NCI-H2196 treated with DMSO at 0.1 percent for 48 hours (cell line): Measurements from ENCODE around the gene AGRN.

Experiments
- DNase-seq: peaks from one replicate; lab custom pipeline; 2025; ENCODE audit not compliant: unreplicated experiment; lab: John Stamatoyannopoulos, UW

Gene AGRN

DNA sequence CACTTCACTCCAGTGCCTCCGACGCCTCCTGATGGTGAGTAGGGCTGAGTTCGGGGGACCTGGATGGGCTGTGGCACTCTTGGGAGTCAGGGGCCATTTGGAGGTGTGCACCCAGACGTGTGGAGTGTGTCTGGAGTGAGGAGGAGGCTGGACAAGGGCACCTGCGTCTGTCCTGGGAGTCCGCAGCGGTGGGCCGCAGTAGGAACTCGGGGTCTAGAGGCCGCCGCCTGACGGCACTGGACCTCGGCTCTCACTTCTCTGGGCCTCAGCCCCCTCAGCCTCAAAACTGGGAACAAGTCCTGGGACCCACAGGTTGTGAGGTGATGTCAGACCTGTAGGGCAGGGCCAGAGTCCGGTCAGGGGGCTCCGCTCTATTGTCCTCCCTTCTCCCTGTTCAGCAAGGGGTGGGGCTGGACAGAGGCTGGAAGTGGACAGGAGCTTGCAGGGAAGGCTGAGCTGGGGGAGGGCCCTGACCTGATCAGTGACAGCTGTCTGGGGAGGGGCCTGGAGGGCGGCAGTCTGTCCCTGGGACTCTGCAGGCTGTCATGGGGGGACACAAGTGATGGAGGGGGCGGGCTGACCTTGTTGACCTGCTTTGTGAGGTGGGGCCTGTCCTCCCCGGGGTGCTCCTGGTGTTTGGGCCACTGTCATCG lies 15.5 kb downstream of the AGRN start:
- DNase-seq, result no peak

- no peak for DNase-seq
Measured at GRCh38 chr1:1037366-1038327, 17.7 kb downstream of the AGRN start.

GRCh38 chr1:1038694-1039093 lies 18.8 kb downstream of the AGRN start:
- no peak for DNase-seq

- no peak for DNase-seq
Measured at GRCh38 chr1:1039145-1039910, 19.4 kb downstream of the AGRN start.

DNA sequence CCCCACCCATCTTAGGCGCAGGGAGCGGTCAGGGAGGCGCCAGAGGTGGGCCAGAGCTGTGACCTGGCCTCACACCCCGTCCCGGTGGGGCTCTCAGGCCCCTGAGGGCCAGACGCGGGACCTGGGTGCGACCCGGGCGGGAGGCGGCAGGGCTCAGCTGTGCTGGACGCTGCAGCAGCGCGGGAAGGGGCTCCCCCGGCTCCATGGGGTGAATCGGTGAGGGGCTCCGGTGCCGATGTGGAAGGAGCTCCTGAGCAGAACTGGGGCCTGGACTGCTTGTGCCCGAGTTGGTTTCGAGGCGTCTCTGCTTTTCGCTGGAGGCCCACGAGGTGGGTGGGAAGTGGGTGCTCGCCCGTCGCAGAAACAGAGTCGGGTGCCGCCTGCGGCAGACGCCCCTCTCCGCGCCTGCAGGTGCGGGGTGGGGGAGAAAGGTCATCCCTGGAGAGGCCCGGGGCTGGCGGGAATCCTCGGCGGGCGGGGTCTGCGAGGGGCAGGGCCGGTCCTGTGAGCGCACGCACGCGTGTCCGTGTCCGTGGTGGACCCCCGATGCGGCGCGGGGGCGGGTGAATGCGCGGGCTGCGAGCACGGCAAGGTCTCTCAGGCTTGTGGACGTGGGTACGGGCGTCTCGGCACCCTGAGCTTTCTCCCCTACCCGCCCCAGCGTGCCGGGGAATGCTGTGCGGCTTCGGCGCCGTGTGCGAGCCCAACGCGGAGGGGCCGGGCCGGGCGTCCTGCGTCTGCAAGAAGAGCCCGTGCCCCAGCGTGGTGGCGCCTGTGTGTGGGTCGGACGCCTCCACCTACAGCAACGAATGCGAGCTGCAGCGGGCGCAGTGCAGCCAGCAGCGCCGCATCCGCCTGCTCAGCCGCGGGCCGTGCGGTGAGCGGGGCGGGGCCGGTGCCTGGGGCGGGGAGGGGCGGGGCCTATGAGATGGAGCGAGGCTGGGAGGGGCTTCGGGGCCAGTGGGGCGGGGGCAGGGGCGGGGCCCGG lies 20.4 kb downstream of the AGRN start:
- DNase-seq, result peak; percentile 49

DNA sequence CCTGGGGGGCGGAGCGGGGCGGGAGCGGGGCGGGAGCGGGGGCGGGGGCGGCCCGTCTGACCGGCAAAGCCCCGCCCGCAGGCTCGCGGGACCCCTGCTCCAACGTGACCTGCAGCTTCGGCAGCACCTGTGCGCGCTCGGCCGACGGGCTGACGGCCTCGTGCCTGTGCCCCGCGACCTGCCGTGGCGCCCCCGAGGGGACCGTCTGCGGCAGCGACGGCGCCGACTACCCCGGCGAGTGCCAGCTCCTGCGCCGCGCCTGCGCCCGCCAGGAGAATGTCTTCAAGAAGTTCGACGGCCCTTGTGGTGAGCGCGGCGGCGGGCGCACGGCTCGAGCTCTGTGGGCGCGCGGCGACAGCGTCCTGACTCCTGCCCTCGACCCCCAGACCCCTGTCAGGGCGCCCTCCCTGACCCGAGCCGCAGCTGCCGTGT lies 21.2 kb downstream of the AGRN start:
- no peak for DNase-seq

- no peak for DNase-seq
Measured at GRCh38 chr1:1041873-1042272, 22.0 kb downstream of the AGRN start.

DNA sequence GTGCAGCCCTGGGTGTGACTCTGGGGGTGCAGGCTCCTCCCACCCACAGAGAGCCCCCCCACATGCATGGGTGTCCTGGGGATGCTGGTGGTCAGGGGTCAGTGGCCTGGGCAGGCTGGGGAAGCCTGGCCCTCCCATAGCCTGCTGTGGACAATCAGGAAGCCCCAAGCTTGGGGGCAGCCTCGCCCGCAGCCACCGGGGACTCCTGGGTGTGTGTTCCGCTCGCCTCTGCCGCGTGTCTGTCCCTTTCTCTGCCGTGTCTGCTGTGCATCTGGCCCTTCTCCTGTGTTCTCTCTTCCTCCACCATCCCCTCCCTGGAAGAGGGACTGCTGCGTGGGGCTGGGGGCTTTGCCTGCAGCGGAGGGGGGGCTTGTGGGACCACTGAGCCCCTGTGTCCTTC lies 22.9 kb downstream of the AGRN start:
- no peak for DNase-seq

DNA sequence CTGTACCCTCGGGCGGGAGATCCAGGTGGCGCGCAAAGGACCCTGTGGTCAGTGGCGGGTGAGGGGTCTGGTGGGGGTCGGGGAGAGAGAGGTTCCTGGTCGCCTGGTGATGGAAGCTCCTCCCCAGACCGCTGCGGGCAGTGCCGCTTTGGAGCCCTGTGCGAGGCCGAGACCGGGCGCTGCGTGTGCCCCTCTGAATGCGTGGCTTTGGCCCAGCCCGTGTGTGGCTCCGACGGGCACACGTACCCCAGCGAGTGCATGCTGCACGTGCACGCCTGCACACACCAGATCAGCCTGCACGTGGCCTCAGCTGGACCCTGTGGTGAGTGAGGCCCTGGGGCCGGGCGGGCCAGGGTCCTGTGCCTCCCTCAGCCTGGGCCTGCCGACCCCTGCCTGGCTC lies 23.5 kb downstream of the AGRN start:
- no peak for DNase-seq

GRCh38 chr1:1043921-1044320 lies 24.0 kb downstream of the AGRN start:
- DNase-seq, result no peak

DNA sequence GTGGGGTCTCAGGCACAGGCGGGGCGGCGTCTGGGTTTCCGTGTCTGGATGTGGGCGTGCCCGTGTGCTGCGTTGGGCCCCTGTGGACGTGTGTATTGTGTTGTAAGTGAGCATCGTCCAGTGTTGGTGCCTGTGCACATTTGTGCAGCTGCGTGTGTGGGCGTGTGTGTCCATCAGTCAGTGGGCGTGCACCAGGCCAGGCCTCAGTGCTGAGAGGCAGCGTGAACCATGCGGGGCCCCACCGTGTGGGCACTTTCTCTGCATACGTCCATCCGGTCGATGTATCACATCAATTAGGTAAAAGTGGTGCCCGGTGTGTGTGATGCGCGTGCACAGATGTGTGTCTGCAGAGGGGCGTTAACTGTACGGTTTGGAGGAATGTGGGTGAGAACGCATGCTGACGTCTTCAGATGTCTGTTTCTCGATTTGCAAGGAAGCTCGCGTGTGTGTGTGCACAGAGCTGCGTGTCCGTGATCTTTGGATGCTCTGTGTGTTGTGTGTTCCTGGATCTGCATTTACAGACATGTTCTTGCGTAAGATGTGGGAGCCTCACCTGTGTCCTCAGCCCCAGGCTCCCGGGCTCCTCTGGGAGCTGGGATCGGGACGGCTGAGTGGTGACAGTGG lies 24.6 kb downstream of the AGRN start:
- no peak for DNase-seq

- no peak for DNase-seq
Measured at GRCh38 chr1:1045129-1045528, 25.2 kb downstream of the AGRN start.

- no peak for DNase-seq
Measured at GRCh38 chr1:1046243-1046642, 26.3 kb downstream of the AGRN start.

- DNase-seq, result no peak
Measured at GRCh38 chr1:1046767-1047166, 26.8 kb downstream of the AGRN start.

DNA sequence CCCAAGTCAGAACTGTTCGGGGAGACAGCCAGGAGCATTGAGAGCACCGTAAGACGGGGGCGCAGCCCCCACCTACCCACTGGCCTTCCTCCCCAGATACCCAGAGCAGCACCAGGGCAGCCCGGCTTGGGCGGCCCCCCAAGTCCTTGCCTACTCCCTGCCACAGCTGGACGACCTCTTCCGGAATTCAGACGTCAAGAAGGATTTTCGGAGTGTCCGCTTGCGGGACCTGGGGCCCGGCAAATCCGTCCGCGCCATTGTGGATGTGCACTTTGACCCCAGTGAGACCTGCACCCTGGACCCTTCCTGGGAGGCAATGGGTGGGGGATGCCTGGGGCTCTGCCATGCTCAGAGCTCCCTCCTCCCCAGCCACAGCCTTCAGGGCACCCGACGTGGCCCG lies 27.5 kb downstream of the AGRN start:
- DNase-seq, result no peak

DNA sequence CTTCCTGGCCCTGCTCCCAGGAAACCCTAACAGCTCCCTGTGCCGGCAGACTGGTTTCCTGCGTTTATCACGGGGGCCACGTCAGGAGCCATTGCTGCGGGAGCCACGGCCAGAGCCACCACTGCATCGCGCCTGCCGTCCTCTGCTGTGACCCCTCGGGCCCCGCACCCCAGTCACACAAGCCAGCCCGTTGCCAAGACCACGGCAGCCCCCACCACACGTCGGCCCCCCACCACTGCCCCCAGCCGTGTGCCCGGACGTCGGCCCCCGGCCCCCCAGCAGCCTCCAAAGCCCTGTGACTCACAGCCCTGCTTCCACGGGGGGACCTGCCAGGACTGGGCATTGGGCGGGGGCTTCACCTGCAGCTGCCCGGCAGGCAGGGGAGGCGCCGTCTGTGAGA lies 28.0 kb downstream of the AGRN start:
- no peak for DNase-seq

- DNase-seq, result no peak
Measured at GRCh38 chr1:1048765-1049164, 28.8 kb downstream of the AGRN start.

DNA sequence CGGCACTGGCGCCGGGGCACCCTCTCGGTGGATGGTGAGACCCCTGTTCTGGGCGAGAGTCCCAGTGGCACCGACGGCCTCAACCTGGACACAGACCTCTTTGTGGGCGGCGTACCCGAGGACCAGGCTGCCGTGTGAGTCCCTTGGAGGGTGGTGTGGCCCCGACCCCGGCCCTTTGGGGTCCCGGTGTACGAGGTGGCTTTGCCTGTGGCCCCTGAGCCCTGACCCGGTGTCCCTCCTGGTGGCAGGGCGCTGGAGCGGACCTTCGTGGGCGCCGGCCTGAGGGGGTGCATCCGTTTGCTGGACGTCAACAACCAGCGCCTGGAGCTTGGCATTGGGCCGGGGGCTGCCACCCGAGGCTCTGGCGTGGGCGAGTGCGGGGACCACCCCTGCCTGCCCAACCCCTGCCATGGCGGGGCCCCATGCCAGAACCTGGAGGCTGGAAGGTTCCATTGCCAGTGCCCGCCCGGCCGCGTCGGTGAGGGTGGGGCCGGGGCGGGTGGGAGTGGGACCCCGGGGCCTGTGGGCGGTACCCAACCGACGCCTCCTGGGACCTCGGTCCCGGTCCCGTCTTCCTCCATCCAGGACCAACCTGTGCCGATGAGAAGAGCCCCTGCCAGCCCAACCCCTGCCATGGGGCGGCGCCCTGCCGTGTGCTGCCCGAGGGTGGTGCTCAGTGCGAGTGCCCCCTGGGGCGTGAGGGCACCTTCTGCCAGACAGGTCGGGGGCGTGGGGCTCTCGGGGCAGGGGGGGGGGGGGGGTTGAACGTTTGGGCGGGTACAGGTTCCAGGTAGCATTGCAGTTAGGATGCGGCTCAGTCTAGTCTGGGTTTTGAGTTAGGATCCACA lies 29.6 kb downstream of the AGRN start:
- no peak for DNase-seq

DNA sequence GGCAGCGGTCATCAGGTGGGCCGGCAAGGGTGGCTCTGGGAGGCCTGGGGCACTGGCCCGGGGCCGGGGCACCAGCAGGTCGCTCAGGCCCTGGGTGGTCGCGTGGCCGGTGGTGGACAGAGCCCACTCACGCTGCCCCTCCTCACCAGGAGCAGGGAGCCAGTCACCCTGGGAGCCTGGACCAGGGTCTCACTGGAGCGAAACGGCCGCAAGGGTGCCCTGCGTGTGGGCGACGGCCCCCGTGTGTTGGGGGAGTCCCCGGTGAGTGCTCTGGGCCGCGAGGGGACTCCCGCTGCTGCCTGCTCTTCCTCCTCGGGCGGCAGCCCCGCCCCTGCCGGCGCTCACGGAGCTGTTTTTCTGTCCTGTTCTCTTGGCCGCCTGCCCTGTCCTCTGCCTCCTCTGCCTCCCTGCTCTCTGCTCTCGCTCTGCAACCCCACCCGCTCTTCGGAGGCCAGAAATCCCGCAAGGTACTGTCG lies 30.7 kb downstream of the AGRN start:
- DNase-seq, result no peak
